H1 (cell line): ENCODE measurements around the gene SMTNL1. TPM values are rescaled to one million over a fixed set of nuclear protein-coding genes. Genes with fewer than 3 reads are reported as not detected.
A peak's percentile ranks its signal among the peaks of the same experiment; 100 is the strongest.

Experiments used
- CTCF ChIA-PET: fragments of 300-600 bp; sonication (Branson Sonifier 250); formaldehyde crosslinking; loops from one replicate; lab custom pipeline; 2021; ENCODE audit not compliant: partially characterized antibody; lab: Charles Lee
- POLR2A ChIA-PET: fragments of 300-600 bp; sonication (Branson Sonifier 250); formaldehyde crosslinking; loops from one replicate; lab custom pipeline; 2021; ENCODE audit warnings: inconsistent platforms; ENCODE audit not compliant: partially characterized antibody; lab: Charles Lee
- DNase-seq, 2 experiments: peaks; one replicate each; pipeline versions ENCODE4 v3.0.0 to v3.0.0-alpha.2; 2010 to 2022; ENCODE audit warnings: low spot score in 2 of 2, low read depth in 1 of 2, mixed read lengths in 1 of 2
- FAIRE-seq: peaks from 2 replicates; lab custom pipeline; 2011; peaks lifted over from hg19 to GRCh38; lab: Jason Lieb, UNC
- H2AFZ ChIP-seq: 2 replicates; pipeline ENCODE4 v1.8.1; 2012; ENCODE audit warnings: low read length, inconsistent platforms
- H2AK5ac ChIP-seq: 2 replicates; pipeline ENCODE4 v1.6.1; 2013; ENCODE audit warnings: low read depth, low read length
- H2BK120ac ChIP-seq: replicated peaks from 2 replicates; pipeline ENCODE3; 2013; ENCODE audit warnings: low read depth, low read length, inconsistent platforms
- H2BK12ac ChIP-seq: 2 replicates; pipeline ENCODE4 v1.6.1; 2013; ENCODE audit warnings: low read depth, low read length
- H2BK15ac ChIP-seq: 2 replicates; pipeline ENCODE4 v1.6.1; 2013; ENCODE audit warnings: low read length
- H2BK20ac ChIP-seq: 2 replicates; pipeline ENCODE4 v1.6.1; 2013; ENCODE audit warnings: low read length
- H2BK5ac ChIP-seq: 2 replicates; pipeline ENCODE4 v1.6.1; 2013; ENCODE audit warnings: low read depth, low read length
- H3K14ac ChIP-seq: 2 replicates; pipeline ENCODE4 v1.6.1; 2013; ENCODE audit warnings: inconsistent platforms; ENCODE audit not compliant: insufficient read length
- H3K18ac ChIP-seq: 2 replicates; pipeline ENCODE4 v1.6.1; 2013; ENCODE audit warnings: low read length; ENCODE audit errors: extremely low read depth
- H3K23ac ChIP-seq: 2 replicates; pipeline ENCODE4 v1.6.1; 2013; ENCODE audit warnings: inconsistent platforms; ENCODE audit not compliant: insufficient read length
- H3K23me2 ChIP-seq: 2 replicates; pipeline ENCODE4 v1.6.1; 2013; ENCODE audit warnings: low read depth, low read length
- H3K27ac ChIP-seq: 2 replicates; pipeline ENCODE4 v1.6.1; 2011; ENCODE audit warnings: low read depth, low read length, inconsistent platforms
- H3K27me3 ChIP-seq, 4 experiments: replicated peaks in 1 of 4; 1 replicate in 1 of 4; 2 replicates in 3 of 4; pipeline versions ENCODE4 v1.6.1 to v1.8.1; 2011 to 2013; ENCODE audit warnings: low read length in 3 of 4, mild to moderate bottlenecking in 3 of 4, inconsistent platforms in 2 of 4, mixed read lengths in 2 of 4, moderate library complexity in 1 of 4; ENCODE audit not compliant: control insufficient read depth in 3 of 4, insufficient read depth in 3 of 4; ENCODE audit errors: extremely low read depth in 1 of 4
- H3K36me3 ChIP-seq, 4 experiments: 2 replicates each; pipeline versions ENCODE4 v1.6.1 to v1.8.1; 2011 to 2013; ENCODE audit warnings: mild to moderate bottlenecking in 4 of 4, low read length in 3 of 4, moderate library complexity in 2 of 4, control low read depth in 1 of 4, inconsistent platforms in 1 of 4; ENCODE audit not compliant: insufficient read depth in 4 of 4, control insufficient read depth in 2 of 4
- H3K4ac ChIP-seq: replicated peaks from 2 replicates; pipeline ENCODE3; 2013; ENCODE audit warnings: low read length, low read depth, mixed read lengths, inconsistent platforms; ENCODE audit not compliant: insufficient read length
- H3K4me1 ChIP-seq, 4 experiments: replicated peaks in 1 of 4; 1 replicate in 1 of 4; 2 replicates in 3 of 4; pipeline versions ENCODE4 v1.6.1 to v1.8.1; 2011 to 2013; ENCODE audit warnings: low read length in 3 of 4, inconsistent platforms in 2 of 4, mixed read lengths in 1 of 4; ENCODE audit not compliant: insufficient read depth in 4 of 4, control insufficient read depth in 3 of 4
- H3K4me2 ChIP-seq, 2 experiments: 2 replicates each; pipeline versions ENCODE4 v1.6.1 to v1.8.1; 2011 to 2013; ENCODE audit warnings: low read depth in 2 of 2, low read length in 2 of 2, control low read depth in 1 of 2, inconsistent platforms in 1 of 2, mild to moderate bottlenecking in 1 of 2; ENCODE audit not compliant: insufficient read depth in 1 of 2
- H3K4me3 ChIP-seq, 4 experiments: fragments of 200-600, 300-600 bp in 1 of 4; sonication (generic), shearing (Covaris generic), sonication (Bioruptor Twin) in 1 of 4; 2 replicates each; pipeline versions ENCODE4 v1.5.1 to v1.8.1; 2011 to 2016; ENCODE audit warnings: low read length in 4 of 4, low read depth in 3 of 4, control low read depth in 2 of 4, inconsistent platforms in 2 of 4, mild to moderate bottlenecking in 2 of 4, mixed read lengths in 1 of 4, moderate library complexity in 1 of 4; ENCODE audit not compliant: insufficient read depth in 2 of 4; ENCODE audit errors: extremely low read depth in 1 of 4
- H3K56ac ChIP-seq: replicated peaks from 2 replicates; pipeline ENCODE3; 2013; ENCODE audit warnings: low read depth, mild to moderate bottlenecking, mixed read lengths, low read length, inconsistent platforms; ENCODE audit not compliant: insufficient read length
- H3K79me1 ChIP-seq: 2 replicates; pipeline ENCODE4 v1.6.1; 2013; ENCODE audit warnings: low read depth, low read length, control low read depth
- H3K79me2 ChIP-seq, 2 experiments: 2 replicates each; pipeline versions ENCODE4 v1.6.1 to v1.8.1; 2012 to 2013; ENCODE audit warnings: low read length in 2 of 2, mild to moderate bottlenecking in 2 of 2, inconsistent platforms in 1 of 2; ENCODE audit not compliant: insufficient read depth in 2 of 2, control insufficient read depth in 1 of 2
- H3K9ac ChIP-seq, 4 experiments: replicated peaks in 1 of 4; 1 replicate in 1 of 4; 2 replicates in 3 of 4; pipeline versions ENCODE4 v1.6.1 to v1.8.1; 2011 to 2013; ENCODE audit warnings: low read depth in 3 of 4, low read length in 3 of 4, control low read depth in 2 of 4, mild to moderate bottlenecking in 2 of 4, moderate library complexity in 2 of 4, inconsistent platforms in 1 of 4; ENCODE audit errors: extremely low read depth in 1 of 4
- H3K9me3 ChIP-seq, 2 experiments: 2 replicates each; pipeline versions ENCODE4 v1.6.1 to v1.8.1; 2012 to 2013; ENCODE audit warnings: mild to moderate bottlenecking in 2 of 2, moderate library complexity in 2 of 2, control low read depth in 1 of 2, inconsistent platforms in 1 of 2, low read depth in 1 of 2, low read length in 1 of 2, mixed read lengths in 1 of 2; ENCODE audit not compliant: insufficient read depth in 2 of 2
- H4K20me1 ChIP-seq, 2 experiments: replicated peaks in 1 of 2; 2 replicates each; pipeline versions ENCODE3 to v1.8.1; 2011 to 2013; ENCODE audit warnings: inconsistent platforms in 2 of 2, low read length in 2 of 2, mild to moderate bottlenecking in 1 of 2; ENCODE audit not compliant: insufficient read depth in 2 of 2, control insufficient read depth in 1 of 2
- H4K5ac ChIP-seq: 2 replicates; pipeline ENCODE4 v1.6.1; 2013; ENCODE audit warnings: low read length, low read depth, mixed read lengths, inconsistent platforms; ENCODE audit not compliant: insufficient read length
- H4K8ac ChIP-seq: 2 replicates; pipeline ENCODE4 v1.8.0; 2013; ENCODE audit warnings: mild to moderate bottlenecking, moderate library complexity, low read length, inconsistent platforms; ENCODE audit not compliant: insufficient read depth; ENCODE audit errors: extremely low read depth
- H4K91ac ChIP-seq: replicated peaks from 2 replicates; pipeline ENCODE3; 2013; ENCODE audit warnings: low read length, mixed read lengths, inconsistent platforms; ENCODE audit not compliant: insufficient read length
- MAFK ChIP-seq: IDR thresholded peaks from 2 replicates; pipeline ENCODE4 v1.6.1; 2012; ENCODE audit warnings: low read depth, mild to moderate bottlenecking, improper control_type of control experiment, low read length
- WGBS, 2 experiments: shearing (Covaris generic) in 1 of 2; methylation state at CpG; one replicate each; pipeline versions ENCODE4 v1.1.6 to v1.1.7; 2013 to 2015; ENCODE audit warnings: low lambda C conversion rate in 2 of 2, mixed read lengths in 2 of 2, inconsistent platforms in 1 of 2, low coverage in 1 of 2, missing lambda C conversion rate in 1 of 2; ENCODE audit not compliant: insufficient replicate concordance in 2 of 2, insufficient coverage in 1 of 2, insufficient read length in 1 of 2; ENCODE audit errors: extremely low coverage in 1 of 2, missing lambda C conversion rate in 1 of 2; 5-methylcytosine and 5-hydroxymethylcytosine counted together
- polyA plus RNA-seq, 7 experiments: library from polyadenylated mRNA; depleted of rRNA in 3 of 7; stranded (reverse) in 5 of 7; unstranded in 2 of 7; fragments of >200 nt in 5 of 7; fragments of 200-250 nt in 2 of 7; gene quantifications; 1 replicate in 5 of 7; 2 replicates in 1 of 7; 4 replicates in 1 of 7; pipeline versions ENCODE4 v1.2.1 to v1.2.3, GENCODE V29; 2011 to 2013; ENCODE audit warnings: missing spikeins in 2 of 7, mixed read lengths in 2 of 7
- total RNA-seq: library from RNA; stranded (reverse); fragmentation: NEBNext Ultra II Directional; extraction: Animal tissue kit (Norgen Biotek cat#: 25700); gene quantifications from 2 replicates; pipeline ENCODE4 v1.2.1, GENCODE V29; 2021
- TF ChIP-seq, protein P1 (sequence below): IDR thresholded peaks from 2 replicates; pipeline ENCODE4 v1.6.1; 2011; ENCODE audit warnings: low read length, improper control_type of control experiment

Gene SMTNL1
- total and polyA plus RNA-seq, 2 of the 8 experiments (the other 6 are each of a cell fraction or from before 2014, with no cell fraction given), result 0.18 TPM; not detected in 1

DNA sequence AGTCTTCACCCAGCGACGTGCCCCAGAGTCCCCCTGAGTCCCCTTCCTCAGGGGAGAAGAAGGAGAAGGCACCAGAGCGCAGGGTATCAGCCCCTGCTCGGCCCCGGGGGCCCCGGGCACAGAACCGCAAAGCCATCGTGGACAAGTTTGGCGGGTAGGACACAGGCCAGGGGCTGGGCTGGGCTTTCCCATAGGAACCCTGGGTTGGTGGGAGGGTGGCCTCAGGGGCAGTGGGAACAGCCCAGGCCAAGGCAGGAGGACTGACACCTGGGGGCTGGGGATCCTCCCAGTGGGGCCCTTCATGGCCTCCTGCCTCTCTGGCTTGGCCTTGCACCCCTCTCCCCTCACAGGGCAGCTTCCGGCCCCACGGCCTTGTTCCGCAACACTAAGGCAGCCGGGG is 8.5 kb downstream of the SMTNL1 start:
- Histone ChIP-seq H4K20me1 (peaks cover 0 to 1% of the 10 kb centered on the region in 2 experiments), H2BK5ac (no peak overlapping the region), H3K79me2 (no peaks in the 10 kb centered on the region), H2BK15ac (no peak overlapping the region), H3K4me3 (no peak overlapping the region), H4K5ac (no peak overlapping the region), H3K79me1 (no peaks in the 10 kb centered on the region), H3K18ac (no peak overlapping the region), H3K4me1 (peaks cover 0 to 15% (median 11%) of the 10 kb centered on the region in 4 experiments; a peak in 6 of 7 replicates), H3K27me3 (no peaks in the 10 kb centered on the region; a peak in 2 of 7 replicates), H3K14ac (no peak overlapping the region), H3K23ac (no peak overlapping the region), H3K9me3 (no peaks in the 10 kb centered on the region), H2BK12ac (no peak overlapping the region), H2AFZ (no peak overlapping the region), H2AK5ac (no peak overlapping the region), H3K4me2 (no peak overlapping the region), H3K4ac (no peak overlapping the region), H4K8ac (no peak overlapping the region), H4K91ac (no peak overlapping the region), H3K36me3 (peaks cover 0 to 16% (median 6%) of the 10 kb centered on the region in 4 experiments; a peak in 4 of 8 replicates), H3K27ac (no peak overlapping the region), H2BK20ac (no peak overlapping the region), H2BK120ac (no peak overlapping the region), H3K23me2 (no peaks in the 10 kb centered on the region; the same call in 1 of the 2 replicates), H3K9ac (no peak overlapping the region), H3K56ac (peak overlapping the region; percentile 3)
- TF ChIP-seq, protein P1, sequence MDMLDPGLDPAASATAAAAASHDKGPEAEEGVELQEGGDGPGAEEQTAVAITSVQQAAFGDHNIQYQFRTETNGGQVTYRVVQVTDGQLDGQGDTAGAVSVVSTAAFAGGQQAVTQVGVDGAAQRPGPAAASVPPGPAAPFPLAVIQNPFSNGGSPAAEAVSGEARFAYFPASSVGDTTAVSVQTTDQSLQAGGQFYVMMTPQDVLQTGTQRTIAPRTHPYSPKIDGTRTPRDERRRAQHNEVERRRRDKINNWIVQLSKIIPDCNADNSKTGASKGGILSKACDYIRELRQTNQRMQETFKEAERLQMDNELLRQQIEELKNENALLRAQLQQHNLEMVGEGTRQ, result no peak
- TF ChIP-seq MAFK, result no peak
- CTCF ChIA-PET, result interaction anchor here (1.1 to 5.5 kb wide), 8 partner anchors 12 to 98 kb away, joined by 3 to 28 read pairs (median 8); partner anchors contain the start of gene RTN4RL2
- FAIRE-seq, result no peak
- WGBS, 2 experiments, result 85% methylated on average over 12 of the region's 13 CpGs; no CpG with 5 or more reads in 1 of the 2 experiments
- no peak for DNase-seq
- POLR2A ChIA-PET, result interaction anchor here (1.2 to 7.2 kb wide), 5 partner anchors 12 to 101 kb away, joined by 3 to 47 read pairs (median 6); no protein-coding TSS in a partner anchor
